A204.1 (cell line): ENCODE data around the gene INPP4B.

Experiments
- FAIRE-seq: peaks from 2 replicates; lab custom pipeline; 2012; peaks lifted over from hg19 to GRCh38; lab: Jason Lieb, UNC

The INPP4B gene

GRCh38 chr4:142285222-142285583 is 560.9 kb downstream of the INPP4B start:
- FAIRE-seq = no peak

- no peak for FAIRE-seq
These were observed 561.5 kb downstream of the INPP4B start for GRCh38 chr4:142284402-142285221.

- no peak for FAIRE-seq
These were observed 563.1 kb downstream of the INPP4B start for GRCh38 chr4:142282870-142283431.

GRCh38 chr4:142281999-142282398 is 564.1 kb downstream of the INPP4B start:
- no peak for FAIRE-seq

GRCh38 chr4:142278663-142279062 is 567.4 kb downstream of the INPP4B start:
- no peak for FAIRE-seq

- FAIRE-seq = no peak
These were observed 567.9 kb downstream of the INPP4B start for GRCh38 chr4:142278171-142278570.

- FAIRE-seq = no peak
These were observed 572.0 kb downstream of the INPP4B start for GRCh38 chr4:142274137-142274536.

- peak; percentile 52 for FAIRE-seq
These were observed 573.6 kb downstream of the INPP4B start for GRCh38 chr4:142272452-142272851.

GRCh38 chr4:142271832-142272231 is 574.3 kb downstream of the INPP4B start:
- no peak for FAIRE-seq

GRCh38 chr4:142267101-142267500 is 579.0 kb downstream of the INPP4B start:
- peak; percentile 55 for FAIRE-seq

- no peak for FAIRE-seq
These were observed 580.2 kb downstream of the INPP4B start for GRCh38 chr4:142265946-142266345.

- no peak for FAIRE-seq
These were observed 580.6 kb downstream of the INPP4B start for GRCh38 chr4:142265536-142265935.

GRCh38 chr4:142264961-142265360 is 581.1 kb downstream of the INPP4B start:
- no peak for FAIRE-seq

- no peak for FAIRE-seq
These were observed 583.1 kb downstream of the INPP4B start for GRCh38 chr4:142262956-142263355.

GRCh38 chr4:142248946-142249345 is 597.2 kb downstream of the INPP4B start:
- no peak for FAIRE-seq

GRCh38 chr4:142243255-142243654 is 602.8 kb downstream of the INPP4B start:
- peak; percentile 16 for FAIRE-seq

- FAIRE-seq = no peak
These were observed 603.9 kb downstream of the INPP4B start for GRCh38 chr4:142242156-142242555.

GRCh38 chr4:142238589-142238988 is 607.5 kb downstream of the INPP4B start:
- FAIRE-seq = no peak

GRCh38 chr4:142236268-142236667 is 609.8 kb downstream of the INPP4B start:
- no peak for FAIRE-seq

- FAIRE-seq = peak; percentile 23
These were observed 614.3 kb downstream of the INPP4B start for GRCh38 chr4:142231787-142232186.

- no peak for FAIRE-seq
These were observed 615.1 kb downstream of the INPP4B start for GRCh38 chr4:142230991-142231390.

GRCh38 chr4:142226014-142226413 is 620.1 kb downstream of the INPP4B start:
- no peak for FAIRE-seq

GRCh38 chr4:142222127-142222526 is 624.0 kb downstream of the INPP4B start:
- FAIRE-seq = no peak

- FAIRE-seq = no peak
These were observed 627.4 kb downstream of the INPP4B start for GRCh38 chr4:142218726-142219125.
